ENCODE data around the gene RXRB.

RXRB gene

DNA sequence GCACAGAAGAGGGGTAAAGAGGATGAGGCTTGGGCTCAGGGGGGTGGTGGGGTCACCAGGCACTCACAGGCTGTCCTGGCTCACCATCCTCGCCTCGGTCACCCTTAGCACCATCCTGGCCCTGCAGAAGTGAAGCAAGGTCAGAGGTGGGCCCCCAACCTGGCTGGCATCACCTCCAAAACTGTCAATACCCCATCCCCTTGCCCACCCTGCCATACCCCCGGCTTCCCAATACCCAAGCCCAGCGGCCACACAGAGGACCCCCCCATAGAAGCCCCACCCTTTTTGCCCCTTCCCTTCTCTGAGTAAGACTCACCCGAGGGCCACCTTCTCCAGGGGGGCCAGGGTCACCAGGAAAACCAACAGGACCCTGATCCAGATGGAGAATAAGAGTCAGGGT lies 31.8 kb downstream of the RXRB start:
- H3K9me2 ChIP-seq (replicated peaks; ENCODE audit: control insufficient read depth, low read length) = no peaks in the 10 kb centered on the region
- H3K4me1 ChIP-seq (ENCODE audit: control insufficient read depth, low read length) = peaks cover 5% of the 10 kb centered on the region; the same call in 1 of the 2 replicates
- TF ChIP-seq EZH2phosphoT487 (IDR thresholded peaks at IDR 0.05; ENCODE audit: borderline replicate concordance, low read length) = no peak
- TF ChIP-seq, protein P1, sequence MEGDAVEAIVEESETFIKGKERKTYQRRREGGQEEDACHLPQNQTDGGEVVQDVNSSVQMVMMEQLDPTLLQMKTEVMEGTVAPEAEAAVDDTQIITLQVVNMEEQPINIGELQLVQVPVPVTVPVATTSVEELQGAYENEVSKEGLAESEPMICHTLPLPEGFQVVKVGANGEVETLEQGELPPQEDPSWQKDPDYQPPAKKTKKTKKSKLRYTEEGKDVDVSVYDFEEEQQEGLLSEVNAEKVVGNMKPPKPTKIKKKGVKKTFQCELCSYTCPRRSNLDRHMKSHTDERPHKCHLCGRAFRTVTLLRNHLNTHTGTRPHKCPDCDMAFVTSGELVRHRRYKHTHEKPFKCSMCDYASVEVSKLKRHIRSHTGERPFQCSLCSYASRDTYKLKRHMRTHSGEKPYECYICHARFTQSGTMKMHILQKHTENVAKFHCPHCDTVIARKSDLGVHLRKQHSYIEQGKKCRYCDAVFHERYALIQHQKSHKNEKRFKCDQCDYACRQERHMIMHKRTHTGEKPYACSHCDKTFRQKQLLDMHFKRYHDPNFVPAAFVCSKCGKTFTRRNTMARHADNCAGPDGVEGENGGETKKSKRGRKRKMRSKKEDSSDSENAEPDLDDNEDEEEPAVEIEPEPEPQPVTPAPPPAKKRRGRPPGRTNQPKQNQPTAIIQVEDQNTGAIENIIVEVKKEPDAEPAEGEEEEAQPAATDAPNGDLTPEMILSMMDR (IDR thresholded peaks at IDR 0.05; ENCODE audit: low read depth, low read length, poor library complexity, severe bottlenecking) = no peak
- no peaks in the 10 kb centered on the region for H3F3A ChIP-seq (ENCODE audit: control insufficient read depth, insufficient read depth)
- H3K79me2 ChIP-seq (ENCODE audit: control insufficient read depth, low read length) = no peaks in the 10 kb centered on the region
- no peak overlapping the region for H3K4me3 ChIP-seq (ENCODE audit: low read length)
- H3K36me3 ChIP-seq (ENCODE audit: control insufficient read depth, low read length) = no peaks in the 10 kb centered on the region
- H4K20me1 ChIP-seq (ENCODE audit: control insufficient read depth, insufficient read depth, low read depth, low read length) = no peaks in the 10 kb centered on the region
- H3K27me3 ChIP-seq (ENCODE audit: control insufficient read depth, low read length) = peaks cover 7% of the 10 kb centered on the region; the same call in 1 of the 2 replicates
- no peak overlapping the region for H3K27ac ChIP-seq (ENCODE audit: low read depth, low read length)
- no peaks in the 10 kb centered on the region for H3K9me3 ChIP-seq (ENCODE audit: control insufficient read depth, insufficient read depth, low read length)
- no peak overlapping the region for H3K4me2 ChIP-seq (ENCODE audit: low read length)

DNA sequence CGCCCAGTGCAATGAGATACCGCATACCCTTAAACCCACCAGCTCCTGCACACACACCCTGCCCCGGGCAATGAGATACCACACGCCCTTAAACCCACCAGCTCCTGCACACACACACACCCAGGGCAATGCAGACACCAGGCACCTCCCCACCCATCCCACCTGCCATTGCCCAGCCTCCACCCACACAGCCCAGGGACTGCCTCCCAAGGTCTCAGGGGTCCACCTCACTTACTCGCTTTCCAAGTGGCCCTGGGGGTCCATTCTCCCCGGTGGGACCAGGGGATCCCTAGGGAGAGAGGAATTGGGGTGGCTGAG lies 32.2 kb downstream of the RXRB start:
- no peaks in the 10 kb centered on the region for H4K20me1 ChIP-seq (ENCODE audit: control insufficient read depth, insufficient read depth, low read depth, low read length)
- H3K27me3 ChIP-seq (ENCODE audit: control insufficient read depth, low read length) = peaks cover 5% of the 10 kb centered on the region; the same call in 1 of the 2 replicates
- no peak overlapping the region for H3K4me2 ChIP-seq (ENCODE audit: low read length)
- peaks cover 4% of the 10 kb centered on the region; the same call in 1 of the 2 replicates for H3K4me1 ChIP-seq (ENCODE audit: control insufficient read depth, low read length)
- H3K4me3 ChIP-seq (ENCODE audit: low read length) = no peak overlapping the region
- TF ChIP-seq, protein P1 (IDR thresholded peaks at IDR 0.05; ENCODE audit: low read depth, low read length, poor library complexity, severe bottlenecking) = no peak
- TF ChIP-seq EZH2phosphoT487 (IDR thresholded peaks at IDR 0.05; ENCODE audit: borderline replicate concordance, low read length) = no peak
- H3F3A ChIP-seq (ENCODE audit: control insufficient read depth, insufficient read depth) = no peaks in the 10 kb centered on the region
- H3K27ac ChIP-seq (ENCODE audit: low read depth, low read length) = no peak overlapping the region
- H3K79me2 ChIP-seq (ENCODE audit: control insufficient read depth, low read length) = no peaks in the 10 kb centered on the region
- no peaks in the 10 kb centered on the region for H3K9me2 ChIP-seq (replicated peaks; ENCODE audit: control insufficient read depth, low read length)
- H3K9me3 ChIP-seq (ENCODE audit: control insufficient read depth, insufficient read depth, low read length) = no peaks in the 10 kb centered on the region
- H3K36me3 ChIP-seq (ENCODE audit: control insufficient read depth, low read length) = no peaks in the 10 kb centered on the region

DNA sequence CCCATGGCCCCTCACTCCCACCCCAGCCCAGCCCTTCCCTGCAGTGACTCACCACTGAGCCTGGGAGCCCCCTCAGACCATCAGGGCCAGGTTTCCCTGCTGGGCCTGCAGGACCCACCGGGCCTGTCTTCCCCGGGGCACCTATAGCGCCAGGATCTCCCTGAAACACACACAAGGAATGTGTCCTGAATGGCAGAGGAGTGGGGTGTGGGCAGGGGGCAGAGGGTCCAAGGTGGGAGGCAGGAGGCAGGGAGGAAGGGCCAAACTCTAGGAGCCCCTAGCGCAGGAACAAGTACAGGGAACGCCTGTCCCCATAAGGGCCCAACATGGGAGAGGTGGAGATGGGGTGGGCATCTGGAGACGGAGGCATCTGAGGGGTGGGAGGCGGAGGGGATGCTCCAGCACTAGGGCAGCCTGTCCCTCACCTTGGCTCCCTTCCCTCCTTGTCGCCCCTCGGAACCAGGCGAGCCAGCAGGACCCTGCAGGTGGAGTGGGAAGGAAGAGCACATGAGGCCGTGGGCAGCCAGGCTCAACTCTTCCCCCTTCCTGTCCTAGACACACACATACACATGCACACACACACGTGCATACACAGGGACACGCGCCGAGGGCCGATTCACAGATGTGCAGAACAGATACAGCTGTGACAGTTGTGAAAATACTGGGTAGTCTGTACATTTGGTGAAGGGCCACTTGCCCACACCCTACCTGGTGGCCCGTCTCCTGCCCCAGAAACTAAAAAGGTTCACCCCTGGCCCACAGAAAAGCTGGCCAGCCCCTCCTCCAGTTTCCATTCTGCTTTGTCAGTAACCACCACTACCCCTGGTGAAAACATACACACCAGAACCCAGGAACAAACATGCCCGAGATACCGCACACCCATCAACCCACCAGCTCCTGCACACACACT lies 32.8 kb downstream of the RXRB start:
- Histone ChIP-seq H3K27me3 (ENCODE audit: control insufficient read depth, low read length) (0 out of 2 replicates have a peak, but pooled peaks cover 3% of the 10 kb centered on the region), H3K4me1 (ENCODE audit: control insufficient read depth, low read length) (0 out of 2 replicates have a peak, but pooled peaks cover 3% of the 10 kb centered on the region), H3K9me2 (replicated peaks; ENCODE audit: control insufficient read depth, low read length) (no peaks in the 10 kb centered on the region), H4K20me1 (ENCODE audit: control insufficient read depth, insufficient read depth, low read depth, low read length) (no peaks in the 10 kb centered on the region), H3K9me3 (ENCODE audit: control insufficient read depth, insufficient read depth, low read length) (no peaks in the 10 kb centered on the region), H3K36me3 (ENCODE audit: control insufficient read depth, low read length) (no peaks in the 10 kb centered on the region), H3F3A (ENCODE audit: control insufficient read depth, insufficient read depth) (no peaks in the 10 kb centered on the region), H3K4me3 (ENCODE audit: low read length) (no peak overlapping the region), H3K4me2 (ENCODE audit: low read length) (no peak overlapping the region), H3K27ac (ENCODE audit: low read depth, low read length) (no peak overlapping the region), H3K79me2 (ENCODE audit: control insufficient read depth, low read length) (no peaks in the 10 kb centered on the region)
- no peak for TF ChIP-seq EZH2phosphoT487 (IDR thresholded peaks at IDR 0.05; ENCODE audit: borderline replicate concordance, low read length)
- TF ChIP-seq, protein P1 (IDR thresholded peaks at IDR 0.05; ENCODE audit: low read depth, low read length, poor library complexity, severe bottlenecking) = no peak
